OCI-LY1 (cell line): ENCODE results near the gene ANO6.
"Not testable (repeated sequence)": the region's sequence is repeated elsewhere in the genome, so short reads cannot be mapped to it uniquely, and the experiment has no call there.

Experiments
- H2AFZ ChIP-seq: fragments of 200-600 bp; sonication (generic), shearing (Covaris generic); 2 replicates; pipeline ENCODE4 v1.6.0; 2014; ENCODE audit warnings: antibody characterized with exemption, mild to moderate bottlenecking, low read length
- H3F3A ChIP-seq: fragments of 200-600 bp; sonication (generic), shearing (Covaris generic); 2 replicates; pipeline ENCODE4 v1.6.0; 2014; ENCODE audit warnings: mild to moderate bottlenecking, antibody characterized with exemption, low read length, moderate library complexity; ENCODE audit not compliant: insufficient read depth
- H3K27ac ChIP-seq: fragments of 200-600 bp; sonication (generic); 2 replicates; pipeline ENCODE4 v1.5.1; 2014; ENCODE audit warnings: low read length, mixed run types, mild to moderate bottlenecking, low read depth; ENCODE audit not compliant: poor library complexity, severe bottlenecking
- H3K27me3 ChIP-seq: fragments of 200-600 bp; sonication (generic); 2 replicates; pipeline ENCODE4 v1.6.0; 2014; ENCODE audit warnings: antibody characterized with exemption, mild to moderate bottlenecking, low read length, moderate library complexity; ENCODE audit not compliant: insufficient read depth
- H3K36me3 ChIP-seq: fragments of 200-600 bp; sonication (generic); 2 replicates; pipeline ENCODE4 v1.6.1; 2014; ENCODE audit warnings: mild to moderate bottlenecking, antibody characterized with exemption, low read length, moderate library complexity, mixed read lengths; ENCODE audit not compliant: insufficient read depth
- H3K4me1 ChIP-seq: fragments of 200-600 bp; sonication (generic); 2 replicates; pipeline ENCODE4 v1.5.1; 2014; ENCODE audit warnings: mild to moderate bottlenecking, low read length, moderate library complexity; ENCODE audit not compliant: insufficient read depth, severe bottlenecking
- H3K4me2 ChIP-seq: fragments of 200-600 bp; sonication (generic), shearing (Covaris generic); 2 replicates; pipeline ENCODE4 v1.6.1; 2014; ENCODE audit warnings: low read length
- H3K4me3 ChIP-seq: fragments of 200-600 bp; sonication (generic); 2 replicates; pipeline ENCODE4 v1.5.1; 2014; ENCODE audit warnings: low read length, low read depth, mild to moderate bottlenecking, mixed read lengths; ENCODE audit not compliant: poor library complexity, severe bottlenecking
- H3K79me2 ChIP-seq: fragments of 200-600 bp; shearing (Covaris generic); 2 replicates; pipeline ENCODE4 v1.6.1; 2016; ENCODE audit warnings: mixed run types, low read length, mixed read lengths; ENCODE audit not compliant: insufficient read depth
- H3K9ac ChIP-seq: fragments of 200-600 bp; sonication (generic), shearing (Covaris generic); 2 replicates; pipeline ENCODE4 v1.6.1; 2014; ENCODE audit warnings: mild to moderate bottlenecking, low read length, mixed read lengths
- H3K9me2 ChIP-seq: fragments of 200-600 bp; sonication (generic), shearing (Covaris generic); 2 replicates; pipeline ENCODE4 v1.6.1; 2014; ENCODE audit warnings: low read depth, mild to moderate bottlenecking, low read length, mixed read lengths
- H3K9me3 ChIP-seq: fragments of 200-600 bp; shearing (Covaris generic); 2 replicates; pipeline ENCODE4 v1.6.1; 2014; ENCODE audit warnings: low read length, mixed read lengths
- H4K20me1 ChIP-seq: fragments of 200-600 bp; sonication (generic), shearing (Covaris generic); 2 replicates; pipeline ENCODE4 v1.6.0; 2016; ENCODE audit warnings: mild to moderate bottlenecking, low read length; ENCODE audit not compliant: insufficient read depth
- CTCF ChIP-seq: fragments of 200-600 bp; sonication (generic), shearing (Covaris generic); IDR thresholded peaks from 2 replicates; pipeline ENCODE4 v1.5.1; 2017; ENCODE audit warnings: mild to moderate bottlenecking, antibody characterized with exemption, low read length, moderate library complexity, mixed read lengths
- EZH2 ChIP-seq: fragments of 200-600 bp; sonication (generic), shearing (Covaris generic); IDR thresholded peaks from 2 replicates; pipeline ENCODE4 v1.8.0; 2017; ENCODE audit warnings: borderline replicate concordance, mixed run types, mild to moderate bottlenecking, antibody characterized with exemption, low read length, moderate library complexity, mixed read lengths

ANO6 gene

DNA sequence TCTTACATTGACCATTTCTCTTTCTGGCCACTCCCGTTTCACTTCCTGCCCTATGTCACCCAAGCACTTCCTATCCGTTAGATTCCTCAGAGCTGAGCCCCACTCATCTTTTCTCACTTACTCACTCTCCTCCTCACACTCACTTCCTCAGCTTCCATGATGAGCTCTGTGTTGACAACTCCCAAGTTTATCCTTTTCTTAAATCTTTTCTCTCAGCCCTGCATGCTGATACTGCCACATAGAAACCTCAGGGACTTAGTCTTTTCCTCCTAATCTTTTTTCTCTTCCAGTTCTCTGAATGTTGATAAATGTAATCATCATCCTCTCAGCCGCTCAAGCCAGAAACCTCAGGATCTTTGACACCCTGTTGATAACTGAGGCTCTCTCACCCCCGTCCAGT, 99.6 kb downstream of the ANO6 start:
- H3K4me1 ChIP-seq: no peaks in the 10 kb centered on the region
- H3K9ac ChIP-seq: no peak overlapping the region
- no peak for TF ChIP-seq EZH2
- no peak for TF ChIP-seq CTCF
- H3K27me3 ChIP-seq: no peaks in the 10 kb centered on the region
- no peaks in the 10 kb centered on the region for H3K36me3 ChIP-seq
- H3K79me2 ChIP-seq: no peaks in the 10 kb centered on the region
- no peaks in the 10 kb centered on the region for H4K20me1 ChIP-seq
- H2AFZ ChIP-seq: no peak overlapping the region
- no peak overlapping the region for H3K4me3 ChIP-seq
- no peaks in the 10 kb centered on the region for H3F3A ChIP-seq
- no peak overlapping the region for H3K4me2 ChIP-seq
- no peaks in the 10 kb centered on the region for H3K9me2 ChIP-seq
- H3K27ac ChIP-seq: no peak overlapping the region
- H3K9me3 ChIP-seq: no peaks in the 10 kb centered on the region

- H3K27me3 ChIP-seq, H3K9ac ChIP-seq, H3K4me1 ChIP-seq, H3K9me2 ChIP-seq, H3K36me3 ChIP-seq, H2AFZ ChIP-seq, H3K4me3 ChIP-seq, H4K20me1 ChIP-seq, H3K4me2 ChIP-seq, H3K79me2 ChIP-seq, H3F3A ChIP-seq, H3K9me3 ChIP-seq, H3K27ac ChIP-seq: not testable (repeated sequence)
Measured at GRCh38 chr12:45317261-45317660, 101.4 kb downstream of the ANO6 start.

GRCh38 chr12:45322810-45323209, 106.9 kb downstream of the ANO6 start:
- no peaks in the 10 kb centered on the region for H4K20me1 ChIP-seq
- no peak overlapping the region for H3K4me3 ChIP-seq
- H3K9ac ChIP-seq: no peak overlapping the region
- no peaks in the 10 kb centered on the region for H3F3A ChIP-seq
- TF ChIP-seq EZH2 (no peak), CTCF (no peak)
- H3K27me3 ChIP-seq: no peaks in the 10 kb centered on the region
- H3K4me2 ChIP-seq: no peak overlapping the region
- H3K9me3 ChIP-seq: no peaks in the 10 kb centered on the region
- H3K4me1 ChIP-seq: no peaks in the 10 kb centered on the region
- H3K9me2 ChIP-seq: no peaks in the 10 kb centered on the region
- H3K27ac ChIP-seq: no peak overlapping the region
- H3K79me2 ChIP-seq: no peaks in the 10 kb centered on the region
- H2AFZ ChIP-seq: no peak overlapping the region
- H3K36me3 ChIP-seq: no peaks in the 10 kb centered on the region

DNA sequence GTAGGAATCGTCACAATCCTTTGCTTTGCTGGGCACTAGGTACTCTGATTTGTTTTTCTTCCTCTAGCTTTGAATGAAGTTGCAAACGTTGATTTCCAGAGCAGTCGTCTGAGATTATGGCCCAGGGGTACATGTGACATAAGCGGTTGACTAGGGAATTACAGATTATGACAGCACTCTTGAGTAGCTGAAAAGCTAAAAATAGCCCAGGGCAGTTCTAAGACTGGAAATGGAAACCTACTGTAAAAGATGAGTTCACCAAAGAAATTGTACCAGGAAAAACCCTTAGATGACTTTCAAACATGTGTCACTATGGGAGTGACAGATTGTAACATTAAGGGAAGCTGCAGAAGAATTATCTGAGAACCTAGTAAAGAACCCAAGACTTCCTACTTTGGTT, 108.5 kb downstream of the ANO6 start:
- H3K27me3 ChIP-seq: no peaks in the 10 kb centered on the region

More for the DNA sequence above, 108.5 kb downstream of the ANO6 start:
- Histone ChIP-seq H3K27ac (no peak overlapping the region), H3K4me1 (no peaks in the 10 kb centered on the region), H2AFZ (no peak overlapping the region), H3K9me2 (no peaks in the 10 kb centered on the region), H3K36me3 (no peaks in the 10 kb centered on the region), H3K4me3 (no peak overlapping the region), H3K79me2 (no peaks in the 10 kb centered on the region), H3K4me2 (no peak overlapping the region), H3F3A (no peaks in the 10 kb centered on the region), H3K9ac (no peak overlapping the region), H3K9me3 (no peaks in the 10 kb centered on the region), H4K20me1 (no peaks in the 10 kb centered on the region)
- no peak for TF ChIP-seq CTCF
- no peak for TF ChIP-seq EZH2
